NCI-H2227 treated with DMSO at 0.1 percent for 48 hours (cell line): ENCODE results near the gene YBX2.
A peak's percentile ranks its signal among the peaks of the same experiment; 100 is the strongest.

ENCODE experiments used
- DNase-seq: peaks from one replicate; lab custom pipeline; 2025; lab: John Stamatoyannopoulos, UW

Gene YBX2

DNA sequence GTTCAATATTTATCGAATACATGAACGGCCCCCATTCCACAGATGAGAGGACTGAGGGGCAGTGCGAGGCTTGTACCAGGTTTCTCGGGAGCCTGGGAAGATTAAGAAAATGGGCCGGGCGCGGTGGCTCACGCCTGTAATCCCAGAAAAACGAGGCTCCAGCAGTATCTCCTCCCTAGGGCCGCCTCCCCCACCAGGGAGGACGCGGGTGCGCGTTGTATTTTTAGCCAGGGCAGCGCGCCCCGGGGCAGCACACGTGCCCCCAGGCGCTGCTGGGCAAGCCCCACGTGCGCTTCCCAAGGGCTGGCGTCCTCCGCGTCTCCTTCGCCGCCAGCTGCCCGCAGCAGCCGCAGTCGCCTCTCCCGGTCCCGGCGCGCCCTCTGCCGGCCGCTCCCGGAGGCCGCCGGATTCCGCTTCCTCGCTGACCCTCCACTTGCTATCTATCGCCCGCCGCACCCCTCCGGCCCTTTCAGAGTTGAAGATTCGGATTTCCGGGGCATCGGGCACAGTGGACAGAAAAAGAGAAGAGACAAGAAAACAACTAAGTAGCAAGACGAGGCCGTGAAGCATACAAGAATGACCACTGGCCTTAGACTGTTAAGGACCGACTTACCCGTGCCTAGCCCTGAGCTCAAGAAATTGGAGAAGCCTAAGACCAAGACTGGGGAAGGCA lies 1.9 kb upstream of the YBX2 start:
- DNase-seq = peak; percentile 49

DNA sequence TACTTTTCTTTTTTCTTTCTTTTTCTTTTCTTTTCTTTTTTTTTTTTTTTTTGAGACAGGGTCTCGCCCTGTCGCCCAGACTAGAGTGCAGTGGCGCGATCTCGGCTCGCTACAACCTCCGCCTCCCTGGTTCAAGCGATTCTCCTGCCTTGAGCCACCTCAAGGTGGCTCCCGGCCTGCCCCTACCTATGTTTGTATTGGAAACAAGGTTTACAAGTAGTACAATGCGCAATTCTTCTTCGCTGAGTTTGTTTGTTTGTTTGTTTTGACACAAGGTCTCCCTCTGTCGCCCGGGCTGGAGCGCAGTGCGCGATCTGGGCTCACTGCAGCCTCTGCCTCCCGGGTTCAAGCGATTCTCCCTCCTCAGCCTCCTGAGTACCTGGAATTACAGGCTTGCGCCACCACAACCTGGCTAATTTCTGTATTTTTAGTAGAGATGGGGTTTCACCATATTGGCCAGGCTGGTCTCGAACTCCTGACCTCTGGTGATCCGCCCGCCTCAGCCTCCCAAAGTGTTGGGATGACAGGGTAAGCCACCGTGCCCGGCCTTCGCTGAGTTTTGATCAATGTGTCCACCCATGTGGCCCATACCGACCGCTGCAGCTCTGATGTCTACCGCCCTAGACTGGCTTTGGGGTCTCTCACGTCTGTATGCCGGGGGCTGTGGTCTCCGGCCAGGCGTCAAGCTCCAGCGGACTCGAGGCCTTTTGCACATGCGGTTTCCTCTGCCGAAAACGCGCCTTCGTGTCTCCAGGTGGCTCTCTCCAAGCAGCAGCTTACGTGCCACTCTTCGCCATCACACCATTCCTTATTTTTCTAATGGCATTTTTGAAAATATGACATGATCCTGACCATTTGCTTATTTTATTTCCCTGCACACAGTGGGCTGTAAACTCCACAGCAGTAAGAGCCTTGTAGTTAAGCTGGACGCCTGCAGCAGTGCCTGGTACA lies 1.1 kb upstream of the YBX2 start:
- no peak for DNase-seq

DNA sequence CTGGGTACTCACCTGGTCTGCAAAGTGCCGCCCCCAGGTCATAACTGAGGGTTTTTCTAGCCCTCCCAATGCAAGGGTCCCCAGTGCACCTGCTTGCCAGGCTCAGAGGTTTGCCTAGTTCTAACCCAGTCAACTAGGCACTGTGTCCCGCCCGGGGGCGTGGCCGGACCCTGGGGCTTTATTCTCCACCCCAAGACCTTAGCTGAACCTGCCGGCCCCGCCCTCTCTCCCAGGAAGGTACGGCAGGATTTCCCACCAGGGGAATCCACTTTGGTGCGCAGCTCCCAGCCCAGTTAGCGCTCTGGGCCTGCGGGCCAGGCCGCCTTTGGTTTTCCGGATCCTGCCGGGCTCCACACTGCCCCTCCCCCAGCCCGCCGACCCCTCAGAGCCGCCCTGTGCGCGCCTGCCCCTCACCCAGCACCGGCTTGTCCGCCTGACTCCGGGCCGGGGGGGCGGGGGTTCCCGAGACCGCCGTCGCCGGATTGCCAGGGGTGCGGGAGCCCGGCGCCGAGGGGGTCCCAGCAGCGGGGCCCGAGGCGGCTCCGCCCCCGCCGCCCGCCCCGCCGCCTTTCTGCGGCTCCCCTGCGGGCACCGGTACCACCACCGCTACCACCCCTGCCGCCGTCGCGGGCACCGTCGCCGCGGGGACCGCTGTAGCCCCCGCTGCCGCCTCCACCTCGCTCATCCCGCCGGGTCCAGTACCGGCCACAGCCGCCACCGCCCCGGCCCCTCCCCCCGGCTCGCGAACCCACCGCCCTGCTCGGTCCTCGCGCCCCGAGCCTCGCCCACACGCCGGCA lies 424 bp downstream of the YBX2 start:
- DNase-seq = no peak

DNA sequence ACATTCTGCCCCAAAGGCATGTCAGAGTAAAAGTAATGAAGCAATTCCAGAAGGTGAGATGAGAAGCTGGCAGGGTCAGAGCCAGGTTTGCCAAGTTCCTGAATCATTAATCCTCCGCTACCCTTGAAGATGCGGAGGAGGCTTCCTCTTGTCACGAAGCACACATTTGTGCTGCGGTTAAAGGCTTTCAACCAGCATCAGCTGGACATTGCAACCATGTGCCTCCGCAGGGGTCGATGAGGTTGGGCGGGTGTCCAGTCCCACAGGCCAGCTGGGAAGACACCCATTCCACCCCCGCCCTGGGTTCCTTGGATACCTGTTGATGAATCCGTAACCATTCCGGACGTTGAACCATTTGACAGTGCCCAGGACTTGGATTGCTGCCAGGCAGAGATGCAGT lies 1.3 kb downstream of the YBX2 start:
- DNase-seq = no peak

DNA sequence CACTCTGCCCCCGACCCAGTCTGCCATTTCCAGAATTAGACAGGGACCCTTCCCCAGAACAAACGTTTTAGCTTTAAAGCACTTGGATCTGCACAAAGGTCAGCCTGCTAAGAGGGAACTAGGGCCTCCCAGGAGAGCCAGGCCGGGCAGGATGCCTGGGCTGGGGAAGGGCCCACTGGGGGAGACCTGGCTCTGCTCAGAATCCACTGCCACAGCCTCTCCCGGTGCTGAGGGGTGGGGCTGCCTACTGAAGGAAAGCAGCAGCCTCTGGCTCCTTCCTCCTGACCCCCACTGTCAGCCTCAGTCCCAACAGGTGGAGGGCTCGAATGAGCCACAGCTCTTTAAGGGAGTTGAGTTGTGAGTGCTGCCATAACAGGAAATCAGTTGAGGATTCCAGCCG lies 1.7 kb downstream of the YBX2 start:
- DNase-seq = no peak

DNA sequence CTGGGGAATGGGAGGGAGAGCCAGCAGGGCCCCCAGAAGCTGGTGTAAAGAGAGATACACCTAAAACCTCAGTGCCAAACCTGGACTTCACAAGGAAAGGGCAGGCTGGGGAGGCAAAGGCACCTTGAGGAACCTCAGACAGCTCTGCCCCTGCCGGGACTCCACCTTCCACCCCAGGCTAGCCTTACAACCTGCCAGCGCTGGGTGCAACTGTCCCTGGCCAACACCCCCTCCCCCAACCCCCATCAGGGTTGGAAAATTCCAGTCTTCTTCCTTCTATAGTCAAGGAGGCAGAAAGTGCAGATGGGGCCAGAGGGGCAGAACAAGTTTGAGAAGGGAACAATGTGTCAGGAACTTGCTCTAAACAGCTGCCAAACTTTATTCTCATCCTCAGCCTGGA lies 2.2 kb downstream of the YBX2 start:
- no peak for DNase-seq

DNA sequence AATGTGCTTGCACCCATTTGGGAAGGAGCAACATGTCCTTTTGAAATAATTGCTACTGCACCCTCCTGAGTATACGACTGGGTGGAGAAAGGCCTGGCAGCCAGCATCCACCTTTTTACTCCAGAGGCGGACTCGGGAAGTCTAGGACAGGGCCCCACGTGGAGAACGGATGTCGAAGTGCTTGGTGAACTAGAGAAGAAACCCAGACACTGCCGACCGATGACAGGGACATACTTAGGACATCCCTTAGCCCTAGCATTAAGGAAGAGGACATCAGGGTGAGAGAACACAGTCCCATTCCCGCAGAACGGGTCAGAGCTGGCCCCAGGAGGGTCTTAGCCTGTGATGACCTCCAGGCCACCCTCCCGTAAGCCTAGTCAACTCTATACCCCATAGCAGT lies 3.8 kb downstream of the YBX2 start:
- no peak for DNase-seq

DNA sequence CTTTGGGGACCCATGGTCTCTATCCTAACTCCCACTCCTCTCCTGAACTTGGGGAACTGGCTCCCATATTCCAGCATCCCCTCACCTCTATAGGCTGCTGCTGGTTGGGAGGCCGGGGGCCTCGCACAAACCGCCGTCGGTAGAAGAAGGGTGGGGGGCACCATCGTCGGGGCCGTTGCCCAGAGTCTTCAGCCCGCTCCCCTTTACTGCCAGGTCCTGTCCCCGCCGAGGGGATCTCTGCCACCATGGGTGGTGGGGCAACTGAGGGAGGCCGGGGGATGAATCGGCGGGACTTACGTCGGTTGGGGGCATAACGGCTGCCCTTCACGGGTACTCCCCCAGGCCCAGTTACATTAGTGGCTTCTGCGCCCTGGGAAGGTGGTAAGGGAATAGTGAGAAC lies 4.3 kb downstream of the YBX2 start:
- no peak for DNase-seq

DNA sequence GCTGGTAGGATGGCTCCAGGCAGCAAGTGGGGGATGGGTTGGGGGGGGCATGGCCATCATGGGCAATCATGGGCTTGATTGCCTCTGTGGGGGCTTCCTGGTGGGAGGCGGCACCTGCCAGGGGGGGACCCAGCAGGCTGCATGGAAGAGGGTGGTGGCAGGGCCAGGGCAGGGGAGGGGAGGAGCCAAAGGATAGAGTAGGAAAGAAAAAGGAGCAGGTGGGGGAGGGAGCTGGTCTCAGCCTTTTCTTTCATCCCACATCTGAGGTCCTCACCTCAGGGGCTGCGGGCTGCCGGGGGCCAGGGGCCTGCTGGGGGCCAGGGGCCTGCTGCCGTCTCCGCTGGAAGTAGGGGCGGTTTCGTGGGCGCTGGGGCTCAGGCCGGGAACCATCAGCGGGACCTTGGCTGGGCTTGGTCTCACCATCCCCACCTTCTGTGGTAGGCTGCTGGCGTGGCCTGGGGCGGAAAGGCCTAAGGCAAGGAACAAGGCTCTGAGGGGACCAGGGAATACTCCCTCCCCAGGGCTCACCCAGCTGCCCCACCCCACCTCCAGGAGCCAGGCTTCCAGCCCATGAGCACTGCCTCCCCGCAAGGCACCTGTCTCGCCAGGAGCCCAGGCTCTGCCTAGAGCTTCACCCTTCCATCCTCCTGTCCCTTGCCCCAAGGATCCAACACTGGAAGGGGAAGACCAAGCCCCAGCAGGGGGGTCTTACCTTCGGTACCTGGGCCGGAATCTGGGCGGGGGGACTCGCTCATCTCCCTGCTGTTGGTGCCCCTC lies 5.0 kb downstream of the YBX2 start:
- no peak for DNase-seq

DNA sequence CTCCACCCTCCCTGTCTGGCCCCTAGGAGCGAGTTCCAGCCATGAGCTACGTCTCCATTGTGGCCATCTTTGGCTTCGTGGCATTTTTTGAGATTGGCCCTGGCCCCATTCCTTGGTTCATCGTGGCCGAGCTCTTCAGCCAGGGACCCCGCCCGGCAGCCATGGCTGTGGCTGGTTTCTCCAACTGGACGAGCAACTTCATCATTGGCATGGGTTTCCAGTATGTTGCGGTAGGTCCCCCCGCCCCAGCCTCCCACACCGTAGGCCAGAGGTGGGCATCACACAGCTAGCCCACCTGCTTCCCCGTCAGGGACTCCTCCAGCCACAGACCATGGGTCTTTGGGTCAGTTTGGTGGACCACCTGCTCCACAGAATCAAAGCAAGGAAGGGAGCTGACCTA lies 8.8 kb downstream of the YBX2 start:
- no peak for DNase-seq

DNA sequence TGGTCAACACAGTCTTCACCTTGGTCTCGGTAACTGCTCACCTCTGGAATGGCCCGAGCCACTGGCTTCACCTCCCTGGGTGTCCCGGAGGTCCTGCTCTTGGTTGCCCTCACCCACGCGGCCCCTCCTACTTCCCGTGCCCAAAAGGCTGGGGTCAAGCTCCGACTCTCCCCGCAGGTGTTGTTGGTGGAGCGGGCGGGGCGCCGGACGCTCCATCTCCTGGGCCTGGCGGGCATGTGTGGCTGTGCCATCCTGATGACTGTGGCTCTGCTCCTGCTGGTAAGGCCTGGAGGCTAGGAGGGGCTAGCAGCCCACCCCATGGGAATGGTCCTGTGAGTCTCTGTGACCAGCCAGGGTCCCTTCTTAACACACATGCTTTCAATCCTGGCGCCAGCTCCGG lies 9.5 kb downstream of the YBX2 start:
- DNase-seq = no peak

DNA sequence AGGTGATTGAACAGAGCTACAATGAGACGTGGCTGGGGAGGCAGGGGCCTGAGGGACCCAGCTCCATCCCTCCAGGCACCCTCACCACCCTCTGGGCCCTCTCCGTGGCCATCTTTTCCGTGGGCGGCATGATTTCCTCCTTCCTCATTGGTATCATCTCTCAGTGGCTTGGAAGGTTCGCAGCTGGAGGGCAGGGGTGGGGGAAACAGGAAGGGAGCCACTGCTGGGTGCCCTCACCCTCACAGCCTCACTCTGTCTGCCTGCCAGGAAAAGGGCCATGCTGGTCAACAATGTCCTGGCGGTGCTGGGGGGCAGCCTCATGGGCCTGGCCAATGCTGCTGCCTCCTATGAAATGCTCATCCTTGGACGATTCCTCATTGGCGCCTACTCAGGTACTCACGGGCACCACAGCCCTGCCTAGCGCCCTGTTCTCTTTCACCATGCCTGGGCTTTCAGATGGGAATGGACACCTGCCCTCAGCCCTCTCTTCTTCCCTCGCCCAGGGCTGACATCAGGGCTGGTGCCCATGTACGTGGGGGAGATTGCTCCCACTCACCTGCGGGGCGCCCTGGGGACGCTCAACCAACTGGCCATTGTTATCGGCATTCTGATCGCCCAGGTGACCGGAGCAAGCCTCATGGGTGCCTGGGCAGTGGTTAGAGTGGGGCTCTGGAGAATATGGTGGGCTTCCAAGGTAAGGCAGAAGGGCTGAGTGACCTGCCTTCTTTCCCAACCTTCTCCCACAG lies 10.8 kb downstream of the YBX2 start:
- DNase-seq = no peak

DNA sequence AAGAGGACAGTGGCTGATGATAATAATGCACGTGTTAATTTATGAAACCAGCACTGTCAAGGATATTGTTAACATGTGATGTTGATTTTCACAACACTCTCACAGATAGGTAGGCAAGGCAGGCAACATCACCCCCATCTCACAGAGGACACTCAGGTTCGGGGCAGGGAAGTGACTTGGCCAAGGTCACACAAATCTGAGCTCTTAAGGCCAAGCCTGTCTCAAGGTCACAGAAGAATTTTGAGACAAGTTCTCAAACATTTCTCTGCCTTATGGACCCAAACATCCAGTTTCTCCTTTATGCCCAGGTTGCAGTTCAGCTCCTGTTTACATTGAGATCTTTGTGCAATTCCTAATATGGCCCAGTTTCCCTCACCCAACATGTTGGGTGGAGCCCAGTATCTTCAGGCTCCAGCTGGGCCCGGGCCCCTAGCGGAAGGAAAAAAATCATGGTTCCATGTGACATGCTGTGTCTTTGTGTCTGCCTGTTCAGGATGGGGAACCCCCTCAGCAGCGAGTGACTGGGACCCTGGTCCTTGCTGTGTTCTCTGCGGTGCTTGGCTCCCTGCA lies 11.6 kb downstream of the YBX2 start:
- no peak for DNase-seq

DNA sequence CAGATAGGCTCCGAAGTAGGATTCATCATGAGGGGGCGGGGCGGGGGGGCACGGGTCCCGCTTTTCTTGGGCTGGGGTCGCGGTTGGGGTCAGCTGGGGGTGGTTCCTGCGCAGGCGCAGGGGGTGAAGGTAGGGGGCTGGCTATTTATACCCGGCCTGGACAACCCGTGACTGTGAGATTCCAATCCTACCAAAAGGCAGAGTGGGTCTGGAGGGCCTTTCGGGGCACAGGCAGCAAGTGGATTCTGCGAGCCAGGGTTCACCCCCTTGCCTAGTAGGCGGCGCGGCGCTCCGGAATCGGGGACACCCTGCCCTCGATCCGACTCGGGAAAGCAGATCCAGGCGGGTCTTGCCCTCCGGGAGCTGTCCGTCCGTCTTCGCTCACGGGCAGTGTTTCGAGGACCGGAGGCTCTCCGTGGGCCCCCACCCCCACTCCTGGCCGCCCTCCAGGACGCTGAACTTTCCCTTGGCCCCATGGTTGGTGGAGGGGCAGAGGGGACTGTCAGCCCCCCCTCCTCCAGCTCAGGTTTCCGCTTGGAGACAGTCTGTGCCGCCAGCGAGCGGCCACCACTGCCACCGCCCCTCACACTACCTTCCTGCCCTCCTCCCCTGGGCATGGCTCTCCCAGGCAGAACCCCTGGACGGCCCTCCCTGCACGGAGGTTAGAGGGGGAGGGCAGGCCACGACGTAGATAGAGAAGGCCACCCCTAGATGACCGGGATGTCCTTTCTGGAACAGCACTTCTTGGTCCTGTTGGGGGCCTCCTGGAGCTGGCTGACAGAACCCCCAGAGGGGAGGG lies 12.3 kb downstream of the YBX2 start:
- no peak for DNase-seq

DNA sequence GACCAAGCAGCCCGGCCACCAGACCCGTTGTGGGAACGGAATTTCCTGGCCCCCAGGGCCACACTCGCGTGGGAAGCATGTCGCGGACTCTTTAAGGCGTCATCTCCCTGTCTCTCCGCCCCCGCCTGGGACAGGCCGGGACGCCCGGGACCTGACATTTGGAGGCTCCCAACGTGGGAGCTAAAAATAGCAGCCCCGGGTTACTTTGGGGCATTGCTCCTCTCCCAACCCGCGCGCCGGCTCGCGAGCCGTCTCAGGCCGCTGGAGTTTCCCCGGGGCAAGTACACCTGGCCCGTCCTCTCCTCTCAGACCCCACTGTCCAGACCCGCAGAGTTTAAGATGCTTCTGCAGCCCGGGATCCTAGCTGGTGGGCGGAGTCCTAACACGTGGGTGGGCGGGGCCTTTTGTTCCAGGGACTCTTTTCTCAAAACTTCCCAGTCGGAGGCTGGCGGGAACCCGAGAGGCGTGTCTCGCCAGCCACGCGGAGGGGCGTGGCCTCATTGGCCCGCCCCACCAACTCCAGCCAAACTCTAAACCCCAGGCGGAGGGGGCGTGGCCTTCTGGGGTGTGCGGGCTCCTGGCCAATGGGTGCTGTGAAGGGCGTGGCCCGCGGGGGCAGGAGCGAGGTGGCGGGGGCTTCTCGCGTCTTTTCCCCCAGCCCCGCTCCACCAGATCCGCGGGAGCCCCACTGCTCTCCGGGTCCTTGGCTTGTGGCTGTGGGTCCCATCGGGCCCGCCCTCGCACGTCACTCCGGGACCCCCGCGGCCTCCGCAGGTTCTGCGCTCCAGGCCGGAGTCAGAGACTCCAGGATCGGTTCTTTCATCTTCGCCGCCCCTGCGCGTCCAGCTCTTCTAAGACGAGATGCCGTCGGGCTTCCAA lies 13.1 kb downstream of the YBX2 start, which contains the start of gene SLC2A4:
SLC2A4 (plus strand) TSS at position 645 of the 879 bp plus-strand sequence; CDS start at position 862, 217 bp downstream.
- DNase-seq = peak; percentile 89

DNA sequence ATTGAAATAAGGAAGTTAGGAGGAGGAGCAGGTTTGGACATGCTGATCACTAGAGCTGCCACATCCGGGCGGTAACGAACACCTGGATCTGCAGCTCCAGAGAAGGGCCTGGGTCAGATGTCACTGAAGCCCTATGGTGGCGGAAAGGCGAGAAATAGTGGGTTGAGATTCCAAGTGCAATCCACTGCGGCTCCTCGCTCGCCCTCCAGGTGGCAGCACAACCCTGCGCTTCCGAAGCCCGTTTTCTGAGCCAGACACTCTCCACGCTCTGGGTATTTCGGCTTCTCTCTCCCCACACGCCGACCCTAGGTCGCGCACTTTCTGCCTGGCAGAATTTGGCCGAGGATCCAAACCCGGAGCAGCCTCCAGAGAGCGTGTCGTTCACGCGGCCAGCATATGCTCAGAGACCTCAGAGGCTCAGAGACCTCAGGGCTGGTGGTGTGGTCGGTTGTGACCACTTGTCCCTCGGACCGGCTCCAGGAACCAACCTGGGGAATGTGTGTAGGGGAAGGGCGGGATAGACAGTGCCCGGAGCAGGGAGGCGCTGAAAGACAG lies 13.8 kb downstream of the YBX2 start:
- peak; percentile 34 for DNase-seq

DNA sequence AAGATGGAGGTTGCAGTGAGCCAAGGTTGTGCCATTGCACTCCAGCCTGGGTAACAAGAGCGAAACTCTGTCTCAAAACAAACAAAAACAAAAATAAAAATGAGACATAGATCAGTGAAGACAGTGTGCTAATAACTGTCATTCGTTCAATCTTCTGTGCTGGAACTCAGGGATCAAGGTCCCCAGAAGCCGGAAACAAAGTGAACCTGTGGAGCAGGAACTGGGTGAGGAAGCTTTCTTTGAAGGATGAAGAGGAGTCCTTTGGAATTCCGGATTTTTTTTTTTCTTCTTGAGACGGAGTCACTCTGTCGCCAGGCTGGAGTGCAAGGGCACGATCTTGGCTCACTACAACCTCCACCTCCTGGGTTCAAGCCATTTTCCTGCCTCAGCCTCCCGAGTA lies 15.0 kb downstream of the YBX2 start:
- DNase-seq = no peak

DNA sequence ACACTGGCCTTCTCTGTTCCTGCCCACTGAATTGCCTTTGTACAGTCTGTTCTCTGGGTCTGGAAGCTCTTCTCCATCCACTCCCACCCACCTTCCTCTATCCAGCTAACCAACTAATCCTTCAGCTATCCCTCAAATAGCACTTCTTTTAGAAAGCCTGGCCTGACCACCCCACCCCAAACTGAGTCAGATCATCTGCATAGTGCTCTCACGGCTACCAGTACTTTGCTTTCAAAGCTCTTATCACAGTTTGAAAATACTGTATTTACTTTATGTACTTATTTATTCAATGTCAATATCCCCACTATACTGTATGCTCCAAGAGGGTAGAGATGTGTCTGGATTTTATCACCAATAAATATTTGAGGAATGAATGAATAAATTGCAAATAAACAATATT lies 27.7 kb downstream of the YBX2 start:
- no peak for DNase-seq

DNA sequence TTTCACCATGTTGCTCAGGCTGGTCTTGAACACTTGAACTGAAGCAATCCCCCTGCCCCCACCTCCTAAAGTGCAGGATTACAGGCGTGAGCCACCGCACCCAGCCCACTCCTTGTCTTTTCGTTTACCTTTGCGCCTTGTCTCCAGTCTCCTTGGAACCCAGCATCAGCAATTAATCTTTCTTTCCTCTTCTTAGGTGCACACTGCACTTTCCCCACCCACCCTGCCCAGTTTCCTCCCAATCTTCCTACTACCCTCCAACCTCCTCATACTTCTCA lies 30.7 kb downstream of the YBX2 start:
- DNase-seq = no peak
